Measurements from ENCODE around the gene ACTN4.

Gene ACTN4

DNA sequence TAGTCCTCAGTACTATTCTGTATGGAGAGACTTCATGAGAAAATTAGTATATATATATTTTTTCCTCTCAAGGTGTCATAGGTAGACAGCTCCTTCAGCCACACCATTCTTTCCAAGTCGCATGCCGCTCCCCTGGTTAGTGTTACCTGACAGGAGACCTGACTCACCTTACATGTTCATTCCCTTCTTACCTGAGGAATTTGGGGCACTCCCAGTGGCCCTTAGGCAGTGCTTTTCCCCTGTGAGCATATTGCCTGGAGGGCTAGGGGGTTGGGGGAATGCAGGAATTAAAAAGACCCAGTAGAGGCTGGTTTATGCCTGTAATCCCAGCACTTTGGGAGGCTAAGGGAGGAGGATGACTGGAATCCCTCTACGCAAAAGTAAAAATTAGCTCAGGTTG lies 9.0 kb upstream of the ACTN4 start:
- DNase-seq = no peak

DNA sequence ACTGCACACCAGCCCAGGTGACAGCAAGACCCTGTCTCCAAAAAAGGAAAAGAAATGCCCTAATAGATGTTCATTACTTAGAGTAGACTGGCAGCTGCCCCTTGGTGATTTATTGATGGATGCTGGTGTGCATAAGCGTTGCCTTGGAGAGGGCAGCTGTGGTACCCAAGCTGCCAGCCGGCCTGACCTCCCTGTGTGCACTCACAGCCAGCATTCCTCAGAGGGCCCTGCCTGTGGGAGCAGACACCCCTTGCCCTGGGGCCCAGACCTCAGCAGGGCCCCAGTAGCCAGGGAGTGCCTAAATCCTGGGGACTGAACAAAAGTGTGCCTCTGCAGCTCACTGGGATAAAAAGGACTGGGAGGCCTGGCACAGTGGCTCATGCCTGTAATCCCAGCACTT lies 7.8 kb upstream of the ACTN4 start:
- DNase-seq = no peak

DNA sequence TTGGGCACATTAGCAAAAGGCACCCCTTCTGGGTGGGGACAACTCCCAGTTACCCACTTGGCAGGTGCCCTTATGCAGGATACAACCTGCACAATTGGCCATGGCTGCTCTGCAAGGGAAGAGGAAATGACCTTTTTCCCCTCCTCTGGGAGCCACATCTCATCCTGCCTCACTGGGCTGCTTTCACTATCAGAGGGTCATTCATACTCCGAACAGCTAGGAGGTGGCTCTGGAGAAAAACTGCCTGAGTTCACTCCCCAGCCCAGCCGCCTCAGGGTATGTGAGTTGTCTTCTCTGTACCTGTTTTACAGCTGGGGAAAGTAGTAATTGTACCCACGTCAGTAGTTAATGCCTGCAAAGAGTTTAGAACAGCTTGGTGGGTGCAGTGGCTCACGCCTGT lies 7.1 kb upstream of the ACTN4 start:
- no peak for DNase-seq

DNA sequence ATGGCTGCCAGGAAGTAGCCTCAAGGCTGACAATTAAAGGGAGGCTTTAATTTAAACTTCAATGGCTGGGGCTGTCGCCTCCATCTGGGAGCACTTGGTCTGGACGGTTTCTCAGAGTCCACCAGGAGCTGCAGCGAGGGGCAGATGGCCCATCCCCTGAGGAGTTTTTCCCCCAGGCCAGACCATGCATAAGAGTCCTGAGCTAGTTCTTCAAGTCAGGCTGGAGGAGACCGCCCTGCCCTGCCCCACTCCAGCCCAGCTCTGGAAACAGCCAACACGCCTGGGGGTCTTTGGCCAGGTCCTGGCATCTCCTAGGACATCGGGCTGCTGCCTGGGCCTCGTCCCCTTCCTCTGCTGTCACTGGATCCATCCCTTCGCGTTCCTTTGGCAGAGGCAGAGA lies 5.3 kb upstream of the ACTN4 start:
- no peak for DNase-seq

DNA sequence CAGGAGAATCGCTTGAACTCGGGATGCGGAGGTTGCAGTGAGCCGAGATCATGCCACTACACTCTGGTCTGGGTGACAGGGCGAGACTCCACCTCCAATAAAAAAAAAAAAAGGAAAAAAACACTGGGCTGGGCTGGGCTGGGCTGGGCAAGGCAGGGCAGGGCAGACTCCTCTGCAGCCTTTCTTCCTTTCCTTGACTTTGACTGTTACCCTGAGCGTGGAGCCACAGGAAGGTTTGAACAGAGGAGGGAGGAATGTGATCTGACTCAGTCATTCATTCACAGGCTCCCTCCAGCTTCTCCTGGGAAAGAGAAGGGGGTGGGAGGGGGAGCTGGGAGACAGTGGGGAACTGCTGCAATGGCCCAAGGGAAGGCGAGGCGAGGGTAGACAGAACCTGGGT lies 2.7 kb upstream of the ACTN4 start:
- no peak for DNase-seq

DNA sequence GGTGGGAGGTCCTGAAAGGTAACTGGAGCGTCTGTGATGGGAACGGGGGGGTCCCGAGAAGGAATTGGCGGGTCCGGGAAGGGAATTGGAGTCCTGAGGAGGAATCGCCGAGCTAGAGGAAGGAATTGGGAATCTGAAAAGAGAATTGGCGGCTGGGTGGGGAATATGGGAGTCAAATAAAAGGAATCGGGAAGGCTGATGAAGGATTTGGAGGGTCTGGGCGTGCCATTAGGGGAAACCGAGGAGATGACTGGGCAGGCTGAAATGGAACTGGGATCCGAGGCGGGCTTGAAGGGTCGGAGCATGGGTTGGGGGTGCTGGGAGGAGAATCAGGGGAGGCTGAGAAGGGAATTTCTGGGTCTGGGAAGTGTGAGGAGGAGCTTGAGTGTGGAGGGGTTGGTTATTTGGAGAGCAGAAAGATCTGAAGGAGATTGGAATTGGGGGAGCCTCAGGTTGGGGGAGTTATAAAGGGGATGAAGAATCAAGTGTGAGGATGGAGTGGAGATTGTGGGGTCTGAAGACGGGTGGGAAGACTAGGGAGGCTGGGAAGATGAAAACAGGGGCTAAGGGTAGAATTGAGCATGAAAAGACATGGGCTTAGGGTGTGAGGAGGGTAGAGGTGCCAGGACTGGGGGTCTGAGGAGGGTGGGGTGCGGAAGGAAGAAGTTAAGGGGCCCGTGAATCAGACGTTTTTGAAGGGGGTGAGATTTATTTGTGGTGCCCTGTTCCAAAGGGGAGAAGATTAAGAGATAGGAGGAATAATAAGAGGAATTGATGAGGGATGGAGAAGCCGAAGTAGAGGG lies 718 bp downstream of the ACTN4 start:
- DNase-seq = no peak

DNA sequence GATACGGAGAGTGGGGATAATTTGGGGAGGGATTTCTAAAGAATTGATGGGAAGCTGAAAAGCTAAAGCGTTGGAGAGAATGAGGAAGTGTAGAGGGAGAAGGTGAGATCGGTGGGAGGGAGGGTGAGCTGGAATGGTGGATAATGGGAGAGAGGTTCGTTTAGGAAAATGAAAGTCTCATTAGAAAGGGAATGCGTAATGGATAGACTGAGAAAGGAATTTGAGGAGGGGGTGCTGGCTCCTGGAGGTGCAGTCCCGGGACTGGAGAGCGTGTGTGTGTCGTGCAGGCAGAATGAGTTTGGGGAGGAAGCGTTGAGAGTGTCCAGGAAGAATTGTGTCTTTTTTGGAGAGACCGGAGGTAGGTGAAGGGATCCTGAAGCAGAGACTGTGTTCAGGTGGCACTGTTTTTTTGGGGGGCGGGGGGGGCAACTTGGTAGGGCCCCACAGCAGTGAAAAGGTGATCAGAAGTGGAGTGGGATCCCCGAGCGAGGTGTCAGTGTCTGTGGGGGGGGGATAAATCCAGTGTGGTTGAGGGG lies 1.4 kb downstream of the ACTN4 start:
- DNase-seq = no peak

DNA sequence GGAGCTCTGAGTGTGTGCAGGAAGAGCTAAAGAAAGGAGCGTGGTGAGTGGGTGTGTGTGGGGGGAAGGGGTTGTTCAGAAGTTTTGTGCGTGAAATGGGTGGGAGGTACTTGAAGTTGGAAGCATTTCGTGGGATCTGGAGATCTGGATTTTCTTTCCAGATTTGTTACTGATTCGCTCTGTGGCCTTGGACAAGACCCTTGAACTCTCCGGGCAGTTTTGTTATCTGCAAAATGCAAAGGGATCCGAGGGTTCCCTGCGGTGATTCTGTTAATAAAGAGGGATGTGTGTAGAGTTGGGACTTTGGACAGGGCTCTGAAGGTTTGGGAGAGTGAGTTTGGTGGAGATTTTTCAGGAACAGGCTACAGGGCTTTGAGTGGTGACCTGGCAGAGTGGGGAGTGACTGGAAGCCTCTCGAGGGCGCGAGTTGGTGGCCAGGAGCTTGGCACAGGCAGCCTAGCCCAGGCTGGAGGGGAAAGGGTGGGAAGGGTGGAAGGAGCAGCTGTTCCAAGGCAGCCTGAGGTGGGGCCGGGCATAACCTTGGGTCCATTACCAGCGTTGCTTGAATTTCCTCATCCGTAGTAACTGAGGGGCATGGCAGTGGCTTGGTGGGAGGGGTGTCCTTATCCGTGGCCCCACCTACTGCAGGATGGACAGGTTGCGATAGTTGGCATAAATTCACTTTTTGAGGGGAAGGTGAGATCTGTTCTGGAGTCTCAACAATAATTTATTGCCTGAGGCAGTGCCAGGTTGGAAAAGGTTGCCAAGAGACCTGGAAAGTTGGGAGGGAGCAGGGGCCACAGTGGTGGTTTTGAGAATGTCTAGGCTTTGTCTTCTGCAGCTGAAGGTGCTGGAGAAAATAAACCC lies 2.1 kb downstream of the ACTN4 start:
- DNase-seq = no peak

DNA sequence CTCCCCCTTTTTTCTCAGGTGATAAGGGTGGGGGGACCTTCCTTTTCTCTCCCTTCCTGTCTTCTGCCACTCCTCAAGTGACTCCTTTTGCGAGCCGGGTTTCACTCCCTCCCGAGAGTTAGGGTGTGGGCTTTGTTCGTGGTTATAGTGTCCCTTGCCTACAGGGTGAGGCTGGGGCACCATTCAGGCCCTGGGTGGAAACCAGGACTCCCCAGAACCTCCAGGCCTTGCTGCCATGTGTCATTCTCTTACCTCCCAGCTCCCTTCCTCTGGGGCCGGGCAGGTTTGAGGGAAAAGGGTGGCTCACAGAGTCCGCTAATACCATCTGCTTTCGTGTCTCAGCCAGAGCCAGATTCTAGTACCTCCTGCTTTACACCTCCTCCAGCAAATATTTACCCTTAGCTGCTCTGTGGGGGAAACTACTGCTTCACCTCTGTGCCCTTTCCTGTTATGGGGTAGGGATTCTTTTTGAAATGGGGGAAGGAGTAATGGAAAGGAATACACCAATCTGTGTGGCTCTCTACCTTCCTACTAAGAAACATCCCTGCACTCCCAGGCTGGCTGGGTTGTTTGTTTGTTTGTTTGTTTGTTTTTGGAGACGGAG lies 2.8 kb downstream of the ACTN4 start:
- no peak for DNase-seq

DNA sequence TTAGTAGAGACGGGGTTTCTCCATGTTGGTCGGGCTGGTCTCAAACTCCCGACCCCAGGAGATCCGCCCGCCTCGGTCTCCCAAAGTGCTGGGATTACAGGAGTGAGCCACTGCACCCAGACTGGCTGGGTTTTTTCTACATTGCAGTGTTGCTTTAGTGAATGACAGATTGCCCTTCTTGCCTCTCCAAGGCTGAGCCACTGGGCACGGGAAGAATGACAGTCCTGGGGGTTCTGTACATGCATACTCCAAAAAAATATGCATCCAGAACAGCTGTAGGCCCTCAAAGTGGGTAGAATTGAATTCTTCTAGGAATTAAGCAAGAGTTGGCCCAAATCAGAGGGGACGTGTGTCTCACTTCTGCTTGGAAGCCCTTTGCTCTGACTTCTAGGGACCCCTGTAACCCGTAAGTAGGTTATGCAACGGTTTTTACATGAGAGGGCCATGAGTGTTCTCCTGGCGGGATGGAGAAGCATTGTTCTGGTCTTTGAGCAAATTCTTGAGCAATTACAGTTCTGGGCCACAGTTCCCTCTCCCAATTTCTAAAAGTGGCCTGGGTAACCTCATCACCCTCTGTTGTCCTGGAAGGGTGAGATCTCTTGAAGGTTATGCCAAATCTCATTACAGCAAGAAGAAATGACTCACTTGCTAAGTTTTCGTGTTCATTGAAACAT lies 3.6 kb downstream of the ACTN4 start:
- DNase-seq = no peak

DNA sequence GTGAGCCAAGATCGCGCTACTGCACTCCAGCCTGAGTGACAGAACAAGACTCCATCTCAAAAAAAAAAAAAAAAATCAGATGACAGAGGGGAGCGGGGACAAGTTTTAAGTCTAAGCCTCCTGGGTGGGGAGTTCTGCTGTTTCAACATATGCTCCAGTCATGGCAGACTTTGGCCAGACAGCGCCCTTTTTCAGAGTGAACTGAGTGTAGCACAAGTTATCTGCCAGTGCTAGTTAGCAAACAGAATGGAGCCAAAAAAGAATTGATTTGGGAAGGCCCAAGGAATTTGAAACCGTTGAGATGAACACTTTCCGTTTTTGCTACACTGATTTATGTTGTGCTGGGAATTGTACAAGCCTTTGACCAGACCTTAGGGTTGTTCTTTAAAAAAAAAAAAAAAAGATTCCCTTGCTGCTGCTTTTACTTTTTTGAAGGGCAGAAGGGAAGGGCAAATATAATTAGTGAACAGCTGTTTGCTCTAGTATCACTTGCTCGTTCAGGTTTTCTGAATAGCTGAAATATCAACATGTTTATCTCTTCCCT lies 5.7 kb downstream of the ACTN4 start:
- DNase-seq = no peak

DNA sequence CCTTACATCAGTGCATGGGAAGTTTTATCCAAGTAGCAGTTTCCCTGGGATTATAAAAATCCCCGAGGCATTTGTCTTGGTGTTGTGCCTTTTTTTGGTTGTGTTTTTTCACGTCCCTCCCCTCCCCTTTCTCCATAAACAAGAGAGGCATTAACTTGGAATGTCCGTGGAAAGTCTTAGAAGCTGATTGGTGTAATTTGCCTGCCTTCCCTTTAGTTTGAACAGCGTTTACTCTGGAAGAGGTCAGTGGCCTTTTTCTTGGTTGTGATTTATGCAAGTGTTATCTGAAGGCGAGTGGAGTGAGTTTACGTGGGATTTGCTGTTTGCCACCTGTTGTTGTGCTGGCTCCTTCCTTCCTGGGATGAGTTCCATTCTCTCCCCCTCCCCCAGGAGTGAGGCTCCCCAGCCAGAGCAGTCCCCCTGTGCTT lies 7.2 kb downstream of the ACTN4 start:
- DNase-seq = no peak

DNA sequence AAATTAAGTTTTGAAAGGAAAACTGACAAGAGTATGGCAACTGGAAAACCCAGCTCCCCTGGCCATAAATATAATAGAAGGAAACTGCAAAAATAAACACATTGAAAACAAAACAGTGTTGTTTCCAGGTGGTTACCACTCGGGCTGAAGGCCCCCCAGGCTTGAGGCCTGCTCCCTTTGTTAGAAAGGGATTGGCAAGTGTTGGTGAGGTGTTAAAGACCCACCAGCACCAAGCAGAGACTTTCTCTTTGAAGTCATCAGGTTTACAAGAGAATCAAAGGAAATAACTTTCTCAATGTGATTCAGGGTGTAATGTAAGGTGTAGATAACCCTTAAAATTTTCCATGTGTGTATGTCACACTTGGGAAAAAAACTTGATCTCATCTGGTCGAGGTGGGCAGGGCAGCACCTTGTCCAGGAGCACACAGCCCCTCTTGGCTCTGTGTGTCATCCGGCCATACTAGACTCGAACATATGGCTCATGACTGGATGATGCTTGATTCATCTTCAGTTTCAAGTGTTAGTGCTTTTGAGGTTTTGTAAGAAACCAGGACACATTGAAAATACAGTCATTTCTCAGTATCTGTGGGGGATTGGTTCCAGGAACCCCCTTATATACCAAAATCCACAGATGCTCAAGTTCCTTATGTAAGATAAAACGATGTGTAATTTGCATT lies 7.8 kb downstream of the ACTN4 start:
- peak; percentile 87 for DNase-seq

DNA sequence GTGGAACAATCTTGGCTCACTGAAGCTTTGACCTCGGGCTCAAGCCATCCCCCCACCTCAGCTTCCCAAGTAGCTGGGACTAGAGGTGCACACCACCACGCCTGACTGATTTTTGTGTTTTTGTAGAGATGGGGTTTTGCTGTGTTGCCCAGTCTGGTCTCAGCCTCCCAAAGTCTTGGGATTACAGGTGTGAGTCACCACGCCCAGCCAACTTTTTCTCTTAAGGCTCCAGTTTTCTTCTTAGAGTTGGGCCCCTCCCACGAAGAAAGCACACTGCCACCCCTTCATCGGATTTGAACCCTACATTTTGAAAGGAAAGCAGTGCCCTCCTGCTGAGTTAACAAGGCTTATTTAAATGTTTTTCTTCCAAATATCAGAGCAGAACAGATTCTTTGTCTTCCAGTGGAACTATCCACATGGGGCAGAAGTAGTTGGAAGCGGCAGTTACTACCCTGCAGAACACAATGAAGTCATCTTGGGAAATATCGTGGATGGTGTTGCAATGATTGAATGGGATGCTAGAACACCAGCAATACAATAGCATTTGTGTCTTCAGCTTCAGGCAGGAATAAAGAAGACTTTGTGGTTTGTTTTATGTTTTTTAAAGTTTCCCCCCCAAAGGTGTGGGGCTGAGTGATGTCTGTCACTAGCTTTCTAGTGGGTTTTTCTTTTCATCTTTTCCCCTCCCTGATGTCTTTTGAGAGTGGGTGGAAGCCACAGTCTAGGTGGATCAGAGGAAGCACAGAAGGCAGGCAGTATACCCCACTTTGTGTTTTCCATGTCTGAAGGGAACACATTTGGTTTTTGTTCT lies 8.9 kb downstream of the ACTN4 start:
- peak; percentile 52 for DNase-seq

DNA sequence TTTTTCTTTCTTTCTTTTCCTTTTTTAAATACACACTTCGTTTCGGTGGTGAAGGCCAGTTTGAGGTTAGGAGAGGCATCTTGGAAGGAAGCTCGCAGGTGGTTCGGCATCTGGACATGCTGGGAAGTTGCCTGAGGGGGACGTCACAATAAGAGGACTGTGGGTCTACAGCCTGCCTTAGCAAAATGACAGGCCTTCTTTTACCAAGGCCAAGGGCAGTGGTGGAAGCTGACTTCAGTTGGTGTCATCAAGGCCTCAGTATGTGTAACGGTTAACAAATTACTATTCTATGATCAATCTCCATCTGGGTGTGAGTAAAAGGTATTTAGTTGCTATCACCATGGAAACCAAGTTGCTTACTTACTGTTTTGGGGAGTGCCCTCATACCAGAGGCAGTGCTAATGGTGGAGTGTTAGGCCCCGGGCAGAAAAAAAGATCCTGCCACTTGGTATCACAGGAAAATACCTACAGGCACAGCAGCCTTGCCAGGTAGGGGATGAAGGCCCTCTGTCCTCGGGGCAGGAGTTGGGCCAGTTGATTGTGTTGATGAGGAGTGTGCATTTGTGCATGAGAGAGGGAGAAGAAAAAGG lies 10.3 kb downstream of the ACTN4 start:
- peak; percentile 71 for DNase-seq

DNA sequence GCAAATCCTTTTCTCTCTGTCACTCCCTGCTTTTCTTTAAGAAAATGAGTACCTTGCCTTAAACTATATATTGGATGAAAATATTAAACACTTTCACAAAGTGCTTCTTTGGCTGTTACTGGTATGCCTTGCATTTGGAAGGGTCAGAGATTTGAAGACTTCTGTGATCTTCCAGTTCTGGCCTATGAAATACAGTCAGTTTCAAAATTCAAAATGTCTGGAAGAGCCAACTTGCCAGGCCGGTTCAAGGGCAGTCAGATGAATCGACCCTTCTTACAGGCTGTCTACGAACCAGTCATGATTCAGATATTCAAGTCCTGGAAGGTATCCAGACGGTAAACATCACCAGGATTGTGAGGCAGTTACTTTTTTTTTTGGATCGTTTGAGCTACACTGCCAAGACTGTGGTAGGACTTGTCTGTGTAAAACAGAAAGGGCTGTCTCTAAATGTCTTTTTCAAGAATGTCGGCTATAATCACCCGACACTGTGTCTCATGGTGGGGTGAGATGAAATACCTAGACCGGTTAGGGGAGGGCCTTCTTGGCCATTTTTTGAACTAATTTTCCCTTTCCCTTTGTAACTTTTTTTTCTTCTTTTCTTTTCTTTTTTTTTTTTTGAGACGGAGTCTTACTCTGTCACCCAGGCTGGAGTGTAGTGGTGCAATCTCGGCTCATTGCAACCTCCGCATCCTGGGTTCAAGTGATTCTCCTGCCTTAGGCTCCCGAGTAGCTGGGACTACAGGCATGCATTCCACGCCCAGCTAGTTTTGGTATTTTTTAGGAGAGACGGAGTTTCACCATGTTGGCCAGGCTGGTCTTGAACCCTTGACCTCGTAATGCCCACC lies 11.2 kb downstream of the ACTN4 start:
- DNase-seq = no peak

DNA sequence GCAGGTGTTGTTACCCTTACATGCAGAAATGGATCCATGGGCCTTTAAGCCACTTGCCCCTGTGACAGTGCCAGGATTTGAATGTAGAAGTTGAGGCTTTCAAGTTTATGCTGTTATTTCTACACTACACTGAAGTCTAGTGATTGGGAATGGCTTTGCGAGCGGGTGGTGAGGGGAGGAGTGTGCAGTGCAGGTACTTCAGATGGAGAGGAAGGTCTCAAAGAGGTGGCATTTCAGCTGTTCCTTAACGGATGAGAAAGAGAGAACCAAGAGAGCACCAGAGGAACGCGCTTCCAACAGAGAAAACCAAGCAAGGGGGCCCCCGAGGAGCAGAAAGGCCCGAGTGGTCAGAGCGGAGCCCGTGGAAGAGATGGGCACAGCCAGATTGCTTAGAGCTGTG lies 13.3 kb downstream of the ACTN4 start:
- DNase-seq = no peak

DNA sequence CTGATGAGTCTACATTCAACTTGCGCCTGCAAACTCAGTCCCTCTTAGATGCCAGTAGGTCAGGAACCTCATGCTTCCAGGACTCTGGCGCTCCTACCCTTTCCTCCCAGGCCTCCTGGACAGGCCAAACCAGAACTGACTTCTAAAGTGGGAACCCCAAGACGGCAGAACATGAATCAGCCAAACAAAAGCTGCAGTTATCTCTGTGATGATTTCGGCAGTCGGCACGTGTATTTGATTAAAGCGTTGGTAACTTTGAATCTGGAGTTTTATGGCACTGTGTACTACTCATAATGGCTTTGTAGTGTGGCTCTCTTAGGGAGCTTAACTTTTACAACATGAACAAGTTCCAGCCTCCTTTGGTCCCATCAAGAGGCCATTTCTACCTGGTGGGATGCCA lies 13.7 kb downstream of the ACTN4 start:
- DNase-seq = no peak

DNA sequence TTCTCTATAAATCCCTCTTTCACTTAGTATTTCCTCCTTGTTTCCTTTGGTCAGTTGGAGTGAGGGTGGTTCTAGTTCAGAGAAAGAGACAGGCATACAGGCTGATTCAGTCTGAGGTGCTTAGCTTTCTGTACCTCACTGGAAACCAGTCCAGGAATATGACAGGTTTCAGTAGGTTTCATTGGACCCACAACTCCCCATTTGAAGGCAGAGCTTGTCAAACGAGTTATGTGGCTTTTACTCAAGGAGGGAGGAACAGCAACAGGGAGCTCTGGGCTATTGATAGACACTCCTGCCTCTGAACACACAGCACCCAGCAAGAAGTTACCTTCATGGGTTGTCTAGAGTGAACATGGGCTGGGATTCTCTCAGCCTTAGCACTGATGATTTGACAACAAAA lies 14.5 kb downstream of the ACTN4 start:
- DNase-seq = no peak
